Measurements from ENCODE around the gene NTNG1. TPM values are rescaled to one million over a fixed set of nuclear protein-coding genes. Genes with fewer than 3 reads are reported as not detected.

Gene NTNG1
- total and polyA plus RNA-seq, 2 of the 13 experiments (the other 11 are each of a cell fraction or from before 2014, with no cell fraction given): not detected

DNA sequence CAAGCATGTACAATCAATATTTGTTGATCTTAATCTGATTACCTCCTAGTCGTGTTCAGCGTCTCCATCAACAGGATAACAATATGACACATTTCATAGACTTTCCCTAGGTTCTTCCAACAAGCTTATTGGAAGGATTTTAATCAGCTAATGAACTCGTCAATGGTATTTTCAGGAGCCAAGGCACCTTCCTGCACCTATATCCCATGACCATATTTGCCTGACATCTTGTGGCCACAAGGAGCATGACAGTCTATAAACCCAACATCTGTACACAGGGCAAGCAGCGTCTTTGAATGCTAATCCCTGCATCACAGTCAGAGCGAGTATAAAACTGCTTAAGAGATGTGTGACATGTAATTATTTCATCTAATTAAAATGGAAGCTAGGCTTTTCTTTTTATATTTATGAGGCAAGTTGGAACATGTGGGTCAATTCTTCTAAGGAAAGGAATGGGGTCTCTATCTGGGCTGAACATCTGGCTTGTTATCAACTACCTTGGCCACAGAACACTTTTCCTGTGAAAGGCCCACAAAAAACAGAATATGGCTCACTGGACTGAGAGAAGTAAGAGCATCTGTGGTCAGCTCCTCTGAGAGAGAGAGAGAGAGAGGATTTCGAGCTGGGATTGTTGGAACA is 388.8 kb downstream of the NTNG1 start:
- Histone ChIP-seq H3K9ac (ENCODE audit: insufficient read depth, low read depth, low read length) (no peak overlapping the region), H3K4me3 (replicated peaks in 1 of 3; ENCODE audit: insufficient read depth in 1 of 3, low read depth in 2 of 3, low read length in 3 of 3) (no peak overlapping the region), H3K9me3 (ENCODE audit: low read length) (no peaks in the 10 kb centered on the region), H3K36me3 (replicated peaks in 1 of 2; ENCODE audit: control insufficient read depth in 1 of 2, insufficient read depth in 2 of 2, low read length in 2 of 2) (no peaks in the 10 kb centered on the region), H3K27ac (ENCODE audit: extremely low read length, insufficient read depth, low read length) (no peak overlapping the region), H3K4me1 (ENCODE audit: insufficient read depth, low read length) (peaks cover 70% of the 10 kb centered on the region), H3K79me2 (ENCODE audit: insufficient read depth, low read length) (no peaks in the 10 kb centered on the region), H3K4me2 (ENCODE audit: low read depth, low read length) (no peak overlapping the region), H2AFZ (ENCODE audit: low read length) (no peak overlapping the region), H3K27me3 (ENCODE audit: control insufficient read depth in 1 of 2, insufficient read depth in 2 of 2, low read length in 2 of 2) (no peaks in the 10 kb centered on the region), H4K20me1 (ENCODE audit: insufficient read depth, low read length) (no peaks in the 10 kb centered on the region)
- POLR2A ChIA-PET: no interaction called here
- WGBS (ENCODE audit: low lambda C conversion rate): 38% methylated on average over 6 of the region's 6 CpGs
- peak; percentile 81 for FAIRE-seq
- peak; percentile 37 for ATAC-seq
- DNase-seq (ENCODE audit: low spot score): peak; percentile 64
- in situ Hi-C loops (cut with HindIII; ENCODE audit: extremely low pct_ligation_motif_present, low pct_unique_long_range_greater_than_20kb) (loop anchor here (5.0 to 10.0 kb wide), 3 partner anchors 97 to 252 kb away; no protein-coding TSS in a partner anchor), intact Hi-C loops (cut with micrococcal nuclease; ENCODE audit: unreplicated experiment) (loop anchor here (1.0 to 5.0 kb wide), 4 partner anchors 68 to 252 kb away; no protein-coding TSS in a partner anchor)
- no TSS peak for BruUV-seq (replicated peaks)
- CTCF ChIA-PET (ENCODE audit: low intra/inter-chr PET ratio, low total read pairs): interaction anchor here (1.0 to 2.4 kb wide), 2 partner anchors 99 to 253 kb away, joined by 7 to 26 read pairs; no protein-coding TSS in a partner anchor
- TF ChIP-seq FOXK1 (CRISPR knock-in tag; IDR thresholded peaks at IDR 0.05; ENCODE audit: borderline replicate concordance, low read depth): peak; percentile 41; the same call in 1 of the 2 replicates
- TF ChIP-seq, protein P1, sequence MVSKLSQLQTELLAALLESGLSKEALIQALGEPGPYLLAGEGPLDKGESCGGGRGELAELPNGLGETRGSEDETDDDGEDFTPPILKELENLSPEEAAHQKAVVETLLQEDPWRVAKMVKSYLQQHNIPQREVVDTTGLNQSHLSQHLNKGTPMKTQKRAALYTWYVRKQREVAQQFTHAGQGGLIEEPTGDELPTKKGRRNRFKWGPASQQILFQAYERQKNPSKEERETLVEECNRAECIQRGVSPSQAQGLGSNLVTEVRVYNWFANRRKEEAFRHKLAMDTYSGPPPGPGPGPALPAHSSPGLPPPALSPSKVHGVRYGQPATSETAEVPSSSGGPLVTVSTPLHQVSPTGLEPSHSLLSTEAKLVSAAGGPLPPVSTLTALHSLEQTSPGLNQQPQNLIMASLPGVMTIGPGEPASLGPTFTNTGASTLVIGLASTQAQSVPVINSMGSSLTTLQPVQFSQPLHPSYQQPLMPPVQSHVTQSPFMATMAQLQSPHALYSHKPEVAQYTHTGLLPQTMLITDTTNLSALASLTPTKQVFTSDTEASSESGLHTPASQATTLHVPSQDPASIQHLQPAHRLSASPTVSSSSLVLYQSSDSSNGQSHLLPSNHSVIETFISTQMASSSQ (IDR thresholded peaks at IDR 0.05; ENCODE audit: low read depth): no peak
- TF ChIP-seq, protein P1 (CRISPR knock-in tag; IDR thresholded peaks at IDR 0.05; ENCODE audit: borderline replicate concordance): no peak
- TF ChIP-seq ZNF24 (IDR thresholded peaks at IDR 0.05): no peak
- no peak for TF ChIP-seq SCMH1 (CRISPR knock-in tag; IDR thresholded peaks at IDR 0.05; ENCODE audit: borderline replicate concordance)
- no peak for TF ChIP-seq MTF2 (CRISPR knock-in tag; IDR thresholded peaks at IDR 0.05; ENCODE audit: borderline replicate concordance)
- no peak for TF ChIP-seq ARNTL (CRISPR knock-in tag; IDR thresholded peaks at IDR 0.05)
- TF ChIP-seq HDAC2 (CRISPR knock-in tag; IDR thresholded peaks at IDR 0.05): 0 out of 2 replicates have a peak, but pooled peaks have one; percentile 18
- TF ChIP-seq ETV5 (CRISPR knock-in tag; IDR thresholded peaks at IDR 0.05; ENCODE audit: borderline replicate concordance): peak; percentile 27; the same call in 1 of the 2 replicates
- no peak for TF ChIP-seq ZMYM3 (CRISPR knock-in tag; IDR thresholded peaks at IDR 0.05)
- no peak for TF ChIP-seq POLR2A (IDR thresholded peaks at IDR 0.05; ENCODE audit: insufficient read depth in 1 of 2, low read depth in 2 of 2, low read length in 2 of 2)
- TF ChIP-seq MIXL1 (CRISPR knock-in tag; IDR thresholded peaks at IDR 0.05): peak; percentile 66
- TF ChIP-seq STAG1 (CRISPR knock-in tag; IDR thresholded peaks at IDR 0.05): peak; percentile 90
- TF ChIP-seq, protein P2, sequence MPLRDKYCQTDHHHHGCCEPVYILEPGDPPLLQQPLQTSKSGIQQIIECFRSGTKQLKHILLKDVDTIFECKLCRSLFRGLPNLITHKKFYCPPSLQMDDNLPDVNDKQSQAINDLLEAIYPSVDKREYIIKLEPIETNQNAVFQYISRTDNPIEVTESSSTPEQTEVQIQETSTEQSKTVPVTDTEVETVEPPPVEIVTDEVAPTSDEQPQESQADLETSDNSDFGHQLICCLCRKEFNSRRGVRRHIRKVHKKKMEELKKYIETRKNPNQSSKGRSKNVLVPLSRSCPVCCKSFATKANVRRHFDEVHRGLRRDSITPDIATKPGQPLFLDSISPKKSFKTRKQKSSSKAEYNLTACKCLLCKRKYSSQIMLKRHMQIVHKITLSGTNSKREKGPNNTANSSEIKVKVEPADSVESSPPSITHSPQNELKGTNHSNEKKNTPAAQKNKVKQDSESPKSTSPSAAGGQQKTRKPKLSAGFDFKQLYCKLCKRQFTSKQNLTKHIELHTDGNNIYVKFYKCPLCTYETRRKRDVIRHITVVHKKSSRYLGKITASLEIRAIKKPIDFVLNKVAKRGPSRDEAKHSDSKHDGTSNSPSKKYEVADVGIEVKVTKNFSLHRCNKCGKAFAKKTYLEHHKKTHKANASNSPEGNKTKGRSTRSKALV (CRISPR knock-in tag; IDR thresholded peaks at IDR 0.05): no peak
- no peak for TF ChIP-seq THAP11 (CRISPR knock-in tag; IDR thresholded peaks at IDR 0.05)
- 0 out of 2 replicates have a peak, but pooled peaks have one; percentile 23 for TF ChIP-seq RELA (CRISPR knock-in tag; IDR thresholded peaks at IDR 0.05)
